T-helper 1 cell treated with Interleukin-12 subunit alpha and Interleukin-12 subunit beta and Interleukin-4 antibody, amounts not matched to agents 30 μg/mL and 1 μg/mL, for 36 hours (primary cell): ENCODE data around the gene BRD4.
"Not testable (repeated sequence)": the region's sequence is repeated elsewhere in the genome, so short reads cannot be mapped to it uniquely, and the experiment has no call there.

Experiments
- H3K27ac Mint-ChIP-seq: one replicate; pipeline ENCODE4 v1.8.0; 2021; ENCODE audit warnings: mild to moderate bottlenecking, mixed read lengths
- H3K27me3 Mint-ChIP-seq: one replicate; pipeline ENCODE4 v1.8.0; 2021; ENCODE audit warnings: low read depth, mixed read lengths
- H3K36me3 Mint-ChIP-seq: one replicate; pipeline ENCODE4 v1.8.0; 2021; ENCODE audit warnings: low read depth, mixed read lengths
- H3K4me1 Mint-ChIP-seq: one replicate; pipeline ENCODE4 v1.8.0; 2021; ENCODE audit warnings: low read depth, mixed read lengths
- H3K4me3 Mint-ChIP-seq: one replicate; pipeline ENCODE4 v1.8.0; 2021; ENCODE audit warnings: mild to moderate bottlenecking, moderate library complexity, mixed read lengths
- H3K9me3 Mint-ChIP-seq: one replicate; pipeline ENCODE4 v1.8.0; 2021; ENCODE audit warnings: mixed read lengths

The BRD4 gene

DNA sequence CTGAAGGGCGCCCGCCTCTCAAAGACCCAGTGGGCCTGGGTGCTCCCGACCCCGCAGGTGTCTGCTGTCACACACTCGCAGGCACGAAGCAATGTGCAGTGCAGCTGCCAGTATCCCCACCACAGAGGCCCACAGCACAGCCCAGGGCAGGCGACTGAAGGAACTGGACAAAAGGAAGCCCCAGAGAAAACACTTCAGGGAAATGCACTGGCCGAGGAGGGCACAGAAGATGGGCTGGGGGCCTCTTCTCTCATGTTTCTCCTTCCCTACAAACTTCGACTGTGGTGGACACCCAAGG, 37.2 kb upstream of the BRD4 start:
- Mint-ChIP-seq H3K4me3 (no peak overlapping the region), H3K36me3 (peaks cover 25% of the 10 kb centered on the region), H3K9me3 (no peaks in the 10 kb centered on the region), H3K27ac (no peak overlapping the region), H3K4me1 (peaks cover 2% of the 10 kb centered on the region), H3K27me3 (no peaks in the 10 kb centered on the region)

DNA sequence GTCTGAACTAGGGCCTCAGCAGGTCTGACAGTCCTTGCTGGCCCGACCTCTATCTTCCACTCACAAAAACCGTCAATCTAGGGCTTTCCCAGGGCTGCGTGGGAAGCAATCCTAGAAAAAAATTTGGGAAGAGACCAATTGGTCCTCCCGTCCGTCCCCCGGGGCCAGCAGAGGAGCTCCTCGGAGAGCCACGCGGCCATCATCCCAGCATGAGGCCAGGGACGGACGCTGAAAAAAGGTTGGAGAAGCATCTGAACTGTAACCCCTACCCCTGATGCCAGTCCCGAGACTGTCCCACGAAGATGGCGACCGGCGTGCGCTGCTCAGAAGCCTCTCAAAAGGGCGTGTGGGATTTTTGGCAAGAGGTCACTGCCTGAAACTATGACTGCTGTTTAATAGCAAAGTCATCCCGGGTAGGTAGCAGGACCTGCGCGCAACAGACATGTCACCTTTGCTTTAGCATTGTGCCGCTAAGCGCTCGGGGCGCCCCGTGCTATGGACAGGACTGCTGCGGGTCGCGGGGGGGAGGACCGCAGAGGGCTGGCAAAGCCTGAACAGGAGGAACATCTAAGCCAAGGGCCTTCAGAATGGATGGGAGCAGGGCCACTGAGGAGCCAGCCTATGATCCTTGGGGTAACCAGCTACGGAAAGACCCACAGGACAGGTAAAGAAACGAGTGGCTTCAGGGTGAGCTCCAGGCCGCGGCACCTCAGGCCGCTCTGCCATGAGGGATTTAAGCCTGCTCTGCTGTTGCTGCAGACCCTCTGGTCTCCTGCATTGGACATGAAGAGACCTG, 36.7 kb upstream of the BRD4 start:
- Mint-ChIP-seq H3K4me3 (no peak overlapping the region), H3K4me1 (peaks cover 2% of the 10 kb centered on the region), H3K9me3 (no peaks in the 10 kb centered on the region), H3K27ac (no peak overlapping the region), H3K27me3 (no peaks in the 10 kb centered on the region), H3K36me3 (peaks cover 25% of the 10 kb centered on the region)

DNA sequence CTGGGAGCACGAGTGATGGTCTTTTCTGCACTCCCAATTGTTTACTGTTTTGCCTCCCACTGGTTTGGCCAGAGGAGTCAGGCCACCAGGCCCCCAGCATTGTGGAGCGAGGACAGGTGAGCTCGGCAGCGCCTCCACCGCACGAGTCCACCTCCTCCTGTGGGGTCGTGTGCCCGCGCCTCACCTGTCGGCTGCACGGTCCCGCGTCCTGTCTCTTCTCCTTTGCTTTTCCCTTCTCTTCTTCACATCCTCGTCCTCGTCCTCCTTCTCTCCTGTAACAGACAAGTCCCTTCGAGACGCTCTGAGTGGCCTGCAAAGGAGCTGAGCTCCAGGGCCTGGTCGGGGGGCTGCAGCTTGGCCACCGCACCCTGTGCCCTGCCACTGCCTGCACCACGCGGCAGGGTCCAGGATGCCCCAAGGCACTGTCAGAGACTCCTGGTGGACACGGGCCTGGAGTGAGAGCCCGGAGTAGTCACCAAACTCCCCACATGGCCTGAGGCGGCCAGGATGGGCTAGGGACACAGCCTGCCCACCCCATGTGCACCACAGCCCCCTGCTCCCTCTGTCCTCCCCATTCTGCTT, 35.8 kb upstream of the BRD4 start:
- H3K4me1 Mint-ChIP-seq, result peaks cover 3% of the 10 kb centered on the region
- no peak overlapping the region for H3K4me3 Mint-ChIP-seq
- no peak overlapping the region for H3K27ac Mint-ChIP-seq
- peaks cover 26% of the 10 kb centered on the region for H3K36me3 Mint-ChIP-seq
- no peaks in the 10 kb centered on the region for H3K27me3 Mint-ChIP-seq
- H3K9me3 Mint-ChIP-seq, result no peaks in the 10 kb centered on the region

DNA sequence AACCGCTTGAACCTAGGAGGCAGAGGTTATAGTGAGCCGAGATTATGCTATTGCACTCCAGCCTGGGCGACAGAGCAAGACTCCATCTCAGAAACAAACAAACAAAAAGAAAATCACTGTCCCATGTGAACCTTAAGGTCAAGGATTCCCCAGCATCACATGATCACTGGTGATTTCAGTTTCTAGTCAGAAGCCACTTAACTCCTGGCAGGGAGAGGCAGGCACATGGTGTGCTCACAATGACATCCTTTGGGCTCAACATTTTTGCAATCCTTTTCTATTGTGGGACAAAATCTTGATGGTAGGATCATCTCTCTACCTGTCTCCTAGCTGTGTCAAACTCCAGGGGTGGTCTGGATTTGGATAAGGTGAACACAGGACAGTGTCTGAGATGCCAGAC, 35.1 kb upstream of the BRD4 start:
- Mint-ChIP-seq H3K9me3 (no peaks in the 10 kb centered on the region), H3K27ac (no peak overlapping the region), H3K4me3 (no peak overlapping the region), H3K27me3 (no peaks in the 10 kb centered on the region), H3K4me1 (peaks cover 3% of the 10 kb centered on the region), H3K36me3 (peaks cover 23% of the 10 kb centered on the region)

GRCh38 chr19:15365264-15365663, 32.9 kb upstream of the BRD4 start:
- peaks cover 27% of the 10 kb centered on the region for H3K36me3 Mint-ChIP-seq
- no peaks in the 10 kb centered on the region for H3K27me3 Mint-ChIP-seq

GRCh38 chr19:15363791-15364190, 31.5 kb upstream of the BRD4 start:
- not testable (repeated sequence) for H3K9me3 Mint-ChIP-seq, H3K4me1 Mint-ChIP-seq, H3K27me3 Mint-ChIP-seq, H3K4me3 Mint-ChIP-seq, H3K27ac Mint-ChIP-seq
- peaks cover 31% of the 10 kb centered on the region for H3K36me3 Mint-ChIP-seq

More at GRCh38 chr19:15365264-15365663, 32.9 kb upstream of the BRD4 start:
- peaks cover 3% of the 10 kb centered on the region for H3K4me1 Mint-ChIP-seq
- H3K9me3 Mint-ChIP-seq, result no peaks in the 10 kb centered on the region
- no peak overlapping the region for H3K4me3 Mint-ChIP-seq
- no peak overlapping the region for H3K27ac Mint-ChIP-seq

DNA sequence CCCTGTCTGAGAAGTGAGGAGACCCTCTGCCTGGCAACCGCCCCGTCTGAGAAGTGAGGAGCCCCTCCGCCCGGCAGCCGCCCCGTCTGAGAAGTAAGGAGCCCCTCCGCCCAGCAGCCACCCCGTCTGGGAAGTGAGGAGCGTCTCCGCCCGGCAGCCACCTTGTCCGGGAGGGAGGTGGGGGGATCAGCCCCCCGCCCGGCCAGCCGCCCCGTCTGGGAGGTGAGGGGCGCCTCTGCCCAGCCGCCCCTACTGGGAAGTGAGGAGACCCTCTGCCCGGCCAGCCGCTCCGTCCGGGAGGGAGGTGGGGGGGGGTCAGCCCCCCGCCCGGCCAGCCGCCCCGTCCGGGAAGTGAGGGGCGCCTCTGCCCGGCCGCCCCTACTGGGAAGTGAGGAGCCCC, 30.7 kb upstream of the BRD4 start:
- not testable (repeated sequence) for H3K27ac Mint-ChIP-seq, H3K4me3 Mint-ChIP-seq, H3K4me1 Mint-ChIP-seq, H3K27me3 Mint-ChIP-seq, H3K9me3 Mint-ChIP-seq
- H3K36me3 Mint-ChIP-seq, result peaks cover 32% of the 10 kb centered on the region

- H3K36me3 Mint-ChIP-seq, result peaks cover 42% of the 10 kb centered on the region
- H3K27ac Mint-ChIP-seq, H3K4me3 Mint-ChIP-seq, H3K4me1 Mint-ChIP-seq, H3K9me3 Mint-ChIP-seq, H3K27me3 Mint-ChIP-seq: not testable (repeated sequence)
Measured at GRCh38 chr19:15360015-15360414, 27.7 kb upstream of the BRD4 start.

DNA sequence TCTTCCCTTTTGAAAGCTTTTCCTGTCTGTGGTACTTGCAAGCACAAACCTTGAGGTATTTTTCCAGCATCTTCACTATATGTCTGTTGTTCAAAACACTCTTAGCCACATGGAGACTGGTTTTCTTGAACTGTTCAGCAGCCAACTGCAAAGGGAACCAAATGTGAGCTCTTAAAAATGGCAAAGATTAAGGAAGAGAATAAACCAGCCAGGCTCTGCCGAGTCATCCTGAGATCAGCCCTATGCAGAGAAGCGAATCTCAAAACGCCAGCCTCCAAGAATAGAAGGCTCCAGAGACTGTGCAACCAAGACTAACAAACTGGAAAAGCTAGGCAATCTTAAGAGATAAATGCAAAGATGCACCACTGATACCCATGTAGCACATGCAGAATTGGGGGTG, 26.6 kb upstream of the BRD4 start:
- Mint-ChIP-seq H3K4me1 (peaks cover 1% of the 10 kb centered on the region), H3K27ac (no peak overlapping the region), H3K36me3 (peaks cover 49% of the 10 kb centered on the region), H3K27me3 (no peaks in the 10 kb centered on the region), H3K4me3 (no peak overlapping the region), H3K9me3 (no peaks in the 10 kb centered on the region)

DNA sequence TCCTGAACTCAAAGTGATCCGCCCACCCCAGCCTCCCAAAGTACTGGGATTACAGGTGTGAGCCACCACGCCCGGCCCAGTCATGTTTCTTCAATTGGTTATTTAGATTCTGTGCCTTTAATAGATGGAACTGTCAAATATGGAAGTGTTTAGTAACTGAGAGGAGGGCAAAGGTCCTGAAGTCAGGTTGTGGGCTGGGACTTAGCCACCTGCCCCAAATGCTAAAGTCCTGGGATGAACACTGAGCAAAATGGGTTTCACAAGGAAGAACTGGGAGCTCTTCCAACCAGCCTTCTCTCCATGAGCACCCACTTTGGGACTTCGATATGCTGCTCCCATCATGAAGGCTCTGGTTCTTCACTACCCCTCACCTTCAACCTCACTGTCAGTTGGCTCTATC, 25.6 kb upstream of the BRD4 start:
- Mint-ChIP-seq H3K9me3 (no peaks in the 10 kb centered on the region), H3K27ac (no peak overlapping the region), H3K4me1 (no peaks in the 10 kb centered on the region), H3K27me3 (no peaks in the 10 kb centered on the region), H3K36me3 (peaks cover 47% of the 10 kb centered on the region), H3K4me3 (no peak overlapping the region)

DNA sequence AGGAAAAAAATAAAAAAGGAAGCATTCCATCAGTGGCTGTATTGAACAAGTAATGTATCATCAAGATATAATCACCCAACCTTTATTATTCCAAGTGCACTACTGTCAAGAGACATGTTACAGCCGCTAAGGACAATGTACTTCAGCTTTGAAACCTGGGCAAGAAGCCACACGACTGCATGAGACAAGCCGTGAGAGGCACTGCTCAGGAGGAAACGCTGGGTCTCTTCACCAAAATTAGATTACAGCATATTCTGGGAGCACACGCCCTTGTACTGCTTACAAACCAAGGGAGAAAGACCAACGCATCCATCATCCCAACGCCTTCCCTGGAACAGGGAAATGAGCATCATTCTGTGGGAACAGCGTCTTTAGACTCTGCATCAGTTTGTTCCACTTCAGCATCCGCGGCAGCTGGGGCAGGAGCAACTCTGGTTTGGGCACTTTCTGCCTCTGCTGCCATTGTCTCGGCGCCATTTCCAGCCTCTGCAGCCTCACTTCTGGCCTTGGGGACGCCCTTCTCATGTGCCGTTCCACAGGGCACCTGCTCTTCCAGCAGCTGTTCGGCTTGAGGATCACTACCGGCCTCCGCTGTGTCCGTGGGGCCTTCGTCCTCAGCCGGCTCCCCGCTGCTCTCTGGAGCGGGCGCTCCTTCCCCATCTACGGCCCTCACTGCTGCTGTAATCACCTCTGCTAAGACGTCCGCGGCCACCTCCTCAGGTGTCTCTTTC, 22.4 kb upstream of the BRD4 start:
- Mint-ChIP-seq H3K4me3 (no peak overlapping the region), H3K27ac (no peak overlapping the region), H3K4me1 (no peaks in the 10 kb centered on the region), H3K9me3 (no peaks in the 10 kb centered on the region), H3K36me3 (peaks cover 31% of the 10 kb centered on the region), H3K27me3 (no peaks in the 10 kb centered on the region)

- no peaks in the 10 kb centered on the region for H3K27me3 Mint-ChIP-seq
- no peaks in the 10 kb centered on the region for H3K4me1 Mint-ChIP-seq
- H3K9me3 Mint-ChIP-seq, result no peaks in the 10 kb centered on the region
- H3K4me3 Mint-ChIP-seq, result no peak overlapping the region
- H3K36me3 Mint-ChIP-seq, result peaks cover 27% of the 10 kb centered on the region
- H3K27ac Mint-ChIP-seq, result no peak overlapping the region
Measured at GRCh38 chr19:15353908-15354307, 21.6 kb upstream of the BRD4 start.

DNA sequence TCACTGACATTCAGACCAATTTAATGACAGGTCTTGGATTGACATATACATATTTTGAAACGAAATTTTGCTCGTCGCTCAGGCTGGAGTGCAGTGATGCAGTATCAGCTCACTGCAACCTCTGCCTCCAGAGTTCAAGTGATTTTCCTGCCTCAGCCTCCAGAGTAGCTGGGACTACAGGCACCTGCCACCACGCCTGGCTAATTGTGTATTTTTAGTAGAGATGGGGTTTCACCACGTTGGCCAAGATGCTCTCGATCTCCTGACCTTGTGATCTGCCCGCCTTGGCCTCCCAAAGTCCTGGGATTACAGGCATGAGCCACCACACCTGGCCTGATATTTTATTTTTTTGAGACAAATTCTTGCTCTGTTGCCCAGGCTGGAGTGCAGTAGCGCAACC, 20.2 kb upstream of the BRD4 start:
- not testable (repeated sequence) for H3K27ac Mint-ChIP-seq, H3K4me1 Mint-ChIP-seq, H3K4me3 Mint-ChIP-seq, H3K27me3 Mint-ChIP-seq, H3K9me3 Mint-ChIP-seq
- H3K36me3 Mint-ChIP-seq, result peaks cover 14% of the 10 kb centered on the region

- H3K4me3 Mint-ChIP-seq, H3K27me3 Mint-ChIP-seq, H3K4me1 Mint-ChIP-seq, H3K36me3 Mint-ChIP-seq, H3K27ac Mint-ChIP-seq, H3K9me3 Mint-ChIP-seq: not testable (repeated sequence)
Measured at GRCh38 chr19:15341328-15341727, 9.0 kb upstream of the BRD4 start.

GRCh38 chr19:15340086-15340485, 7.7 kb upstream of the BRD4 start:
- Mint-ChIP-seq H3K36me3 (peaks cover 4% of the 10 kb centered on the region), H3K4me3 (no peak overlapping the region), H3K27ac (no peak overlapping the region), H3K27me3 (no peaks in the 10 kb centered on the region), H3K9me3 (no peaks in the 10 kb centered on the region), H3K4me1 (no peaks in the 10 kb centered on the region)
